Keratinocyte (primary cell): Measurements from ENCODE around the gene PRPF4. TPM values are rescaled to one million over a fixed set of nuclear protein-coding genes. Genes with fewer than 3 reads are reported as not detected.

Experiments
- DNase-seq: peaks from one replicate; pipeline ENCODE4 v3.0.0-alpha.2; 2011; ENCODE audit warnings: low read depth, missing footprints, low spot score
- FAIRE-seq: peaks from 2 replicates; lab custom pipeline; 2011; peaks lifted over from hg19 to GRCh38; lab: Jason Lieb, UNC
- H2AFZ ChIP-seq: 2 replicates; pipeline ENCODE4 v1.6.0; 2012; ENCODE audit warnings: low read length, control low read depth, inconsistent platforms; ENCODE audit not compliant: control insufficient read depth
- H3K27ac ChIP-seq: 2 replicates; pipeline ENCODE4 v1.5.1; 2011; ENCODE audit warnings: low read length; ENCODE audit not compliant: control insufficient read depth, insufficient read depth
- H3K27me3 ChIP-seq: 3 replicates; pipeline ENCODE4 v1.6.0; 2011; ENCODE audit warnings: low read length; ENCODE audit not compliant: control insufficient read depth, insufficient read depth; ENCODE audit errors: extremely low read depth
- H3K36me3 ChIP-seq, 2 experiments: 2 replicates in 1 of 2; 3 replicates in 1 of 2; pipeline ENCODE4 v1.5.1; 2011; ENCODE audit warnings: low read length in 2 of 2, mild to moderate bottlenecking in 1 of 2; ENCODE audit not compliant: control insufficient read depth in 2 of 2, insufficient read depth in 2 of 2; ENCODE audit errors: extremely low read depth in 1 of 2
- H3K4me1 ChIP-seq: 3 replicates; pipeline ENCODE4 v1.5.1; 2011; ENCODE audit warnings: low read length; ENCODE audit not compliant: control insufficient read depth, insufficient read depth; ENCODE audit errors: extremely low read depth
- H3K4me2 ChIP-seq: 3 replicates; pipeline ENCODE4 v1.6.0; 2011; ENCODE audit warnings: low read depth, low read length; ENCODE audit not compliant: control insufficient read depth, insufficient read depth; ENCODE audit errors: extremely low read depth
- H3K4me3 ChIP-seq, 3 experiments: fragments of 200-600 bp in 1 of 3; sonication (generic) in 1 of 3; 2 replicates in 2 of 3; 3 replicates in 1 of 3; pipeline ENCODE4 v1.5.1; 2011 to 2016; ENCODE audit warnings: low read length in 3 of 3, mild to moderate bottlenecking in 3 of 3, control low read depth in 2 of 3, inconsistent platforms in 1 of 3, low read depth in 1 of 3, mixed read lengths in 1 of 3, mixed run types in 1 of 3, moderate library complexity in 1 of 3; ENCODE audit not compliant: control insufficient read depth in 2 of 3, insufficient read depth in 2 of 3; ENCODE audit errors: extremely low read depth in 1 of 3
- H3K79me2 ChIP-seq: 2 replicates; pipeline ENCODE4 v1.6.0; 2012; ENCODE audit warnings: low read length; ENCODE audit not compliant: control insufficient read depth, insufficient read depth
- H3K9ac ChIP-seq: 3 replicates; pipeline ENCODE4 v1.6.0; 2011; ENCODE audit warnings: low read length; ENCODE audit not compliant: control insufficient read depth, insufficient read depth; ENCODE audit errors: extremely low read depth
- H3K9me1 ChIP-seq: 3 replicates; pipeline ENCODE4 v1.6.0; 2011; ENCODE audit warnings: low read length; ENCODE audit not compliant: control insufficient read depth, insufficient read depth; ENCODE audit errors: extremely low read depth
- H3K9me3 ChIP-seq: 2 replicates; pipeline ENCODE4 v1.5.1; 2012; ENCODE audit warnings: low read depth, low read length; ENCODE audit not compliant: control insufficient read depth
- H4K20me1 ChIP-seq: 3 replicates; pipeline ENCODE4 v1.6.0; 2011; ENCODE audit warnings: low read length; ENCODE audit not compliant: control insufficient read depth, insufficient read depth; ENCODE audit errors: extremely low read depth
- EZH2 ChIP-seq: IDR thresholded peaks from one replicate; pipeline ENCODE4 v1.6.1; 2012; ENCODE audit warnings: inconsistent platforms, mild to moderate bottlenecking, low read length, moderate library complexity
- dilution Hi-C: fragments of 300-500 bp; cut with MboI; formaldehyde crosslinking; loops from one replicate; pipeline ENCODE4 v1.7.0; 2020; ENCODE audit warnings: low sequenced_read_pairs; ENCODE audit not compliant: extremely low pct_ligation_motif_present
- polyA plus RNA-seq, 5 experiments: library from polyadenylated mRNA; depleted of rRNA in 3 of 5; stranded (reverse) in 3 of 5; stranded (forward) in 1 of 5; unstranded in 1 of 5; fragments of >200 nt; gene quantifications; 1 replicate in 1 of 5; 2 replicates in 3 of 5; 3 replicates in 1 of 5; pipeline versions ENCODE4 v1.2.1 to v1.2.3, GENCODE V29; 2011 to 2012; ENCODE audit warnings: missing spikeins in 2 of 5, low read depth in 1 of 5, low replicate concordance in 1 of 5
- TF ChIP-seq, protein P1 (sequence below), 3 experiments: IDR thresholded peaks in 1 of 3; conservative IDR thresholded peaks in 1 of 3; optimal IDR thresholded peaks in 1 of 3; 2 replicates in 2 of 3; 3 replicates in 1 of 3; pipeline versions ENCODE3 to v1.5.1; 2011; ENCODE audit warnings: low read length in 3 of 3, mild to moderate bottlenecking in 3 of 3, moderate library complexity in 2 of 3, control low read depth in 1 of 3, inconsistent platforms in 1 of 3; ENCODE audit not compliant: insufficient read depth in 2 of 3; ENCODE audit errors: extremely low read depth in 1 of 3

The PRPF4 gene
- polyA plus RNA-seq, 1 donor (not counting 4 experiments of a cell fraction or from before 2014, with no cell fraction given) = 28.8 TPM

DNA sequence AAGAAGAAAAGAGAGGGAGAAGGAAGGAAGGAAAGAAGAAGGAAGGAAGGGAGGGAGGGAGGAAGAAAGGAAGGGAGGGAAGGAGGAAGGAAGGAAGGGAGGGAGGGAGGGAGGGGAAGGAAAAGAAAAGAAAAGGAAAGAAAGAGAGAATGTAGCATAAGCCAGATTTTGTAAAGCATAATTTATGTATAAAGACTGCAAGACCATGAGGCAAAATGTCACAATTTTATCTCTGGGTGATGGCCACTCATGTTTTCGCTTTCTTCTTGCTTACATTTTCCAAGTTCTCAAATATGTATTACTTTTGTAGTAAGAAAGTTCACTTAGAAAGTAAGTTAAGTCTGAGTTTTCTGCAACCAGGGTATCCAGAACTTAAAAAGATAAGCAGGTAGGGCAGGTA is 31.1 kb downstream of the PRPF4 start:
- Histone ChIP-seq H3K9me3 (no peaks in the 10 kb centered on the region), H3K4me3 (no peak overlapping the region), H2AFZ (no peak overlapping the region), H3K4me1 (no peaks in the 10 kb centered on the region), H3K9ac (no peak overlapping the region), H3K9me1 (no peaks in the 10 kb centered on the region), H3K27me3 (peaks cover 5% of the 10 kb centered on the region), H3K36me3 (no peaks in the 10 kb centered on the region), H4K20me1 (no peaks in the 10 kb centered on the region), H3K4me2 (no peak overlapping the region), H3K79me2 (no peaks in the 10 kb centered on the region), H3K27ac (no peak overlapping the region)
- TF ChIP-seq, protein P1, sequence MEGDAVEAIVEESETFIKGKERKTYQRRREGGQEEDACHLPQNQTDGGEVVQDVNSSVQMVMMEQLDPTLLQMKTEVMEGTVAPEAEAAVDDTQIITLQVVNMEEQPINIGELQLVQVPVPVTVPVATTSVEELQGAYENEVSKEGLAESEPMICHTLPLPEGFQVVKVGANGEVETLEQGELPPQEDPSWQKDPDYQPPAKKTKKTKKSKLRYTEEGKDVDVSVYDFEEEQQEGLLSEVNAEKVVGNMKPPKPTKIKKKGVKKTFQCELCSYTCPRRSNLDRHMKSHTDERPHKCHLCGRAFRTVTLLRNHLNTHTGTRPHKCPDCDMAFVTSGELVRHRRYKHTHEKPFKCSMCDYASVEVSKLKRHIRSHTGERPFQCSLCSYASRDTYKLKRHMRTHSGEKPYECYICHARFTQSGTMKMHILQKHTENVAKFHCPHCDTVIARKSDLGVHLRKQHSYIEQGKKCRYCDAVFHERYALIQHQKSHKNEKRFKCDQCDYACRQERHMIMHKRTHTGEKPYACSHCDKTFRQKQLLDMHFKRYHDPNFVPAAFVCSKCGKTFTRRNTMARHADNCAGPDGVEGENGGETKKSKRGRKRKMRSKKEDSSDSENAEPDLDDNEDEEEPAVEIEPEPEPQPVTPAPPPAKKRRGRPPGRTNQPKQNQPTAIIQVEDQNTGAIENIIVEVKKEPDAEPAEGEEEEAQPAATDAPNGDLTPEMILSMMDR (optimal IDR thresholded peaks at IDR 0.05 in 1 of 3, IDR thresholded peaks at IDR 0.05 in 1 of 3, conservative IDR thresholded peaks at IDR 0.05 in 1 of 3; ENCODE audit: extremely low read depth in 1 of 3, insufficient read depth in 2 of 3, low read length in 3 of 3) = no peak
- no peak for TF ChIP-seq EZH2
- DNase-seq = no peak
- dilution Hi-C loops = no loop called here
- no peak for FAIRE-seq

DNA sequence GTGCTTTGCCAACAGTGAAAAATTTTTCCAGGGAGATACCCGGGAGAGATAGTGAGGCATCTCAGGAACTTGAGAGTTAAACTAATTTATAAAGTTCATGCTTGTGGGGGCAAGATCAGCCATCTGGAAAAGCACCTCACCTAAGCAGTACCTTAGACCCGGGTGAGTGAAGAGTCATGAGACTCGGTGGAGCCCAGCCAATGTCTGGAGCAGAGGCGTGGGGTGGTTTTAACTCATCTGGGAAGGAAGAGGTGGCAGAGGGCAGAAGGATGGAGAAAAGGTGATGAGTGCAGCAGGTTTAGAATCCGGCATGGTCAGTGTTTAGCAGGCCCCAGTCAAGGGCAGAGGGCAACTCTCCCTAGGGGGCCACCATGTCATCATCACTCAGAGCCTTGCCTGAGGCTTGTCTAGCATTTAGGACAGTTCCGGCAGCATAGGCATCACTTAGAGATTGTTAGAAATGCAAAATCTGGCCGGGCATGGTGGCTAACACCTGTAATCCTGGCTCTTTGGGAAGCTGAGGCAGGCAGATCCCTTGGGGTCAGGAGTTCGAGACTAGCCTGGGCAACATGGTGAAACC is 32.0 kb downstream of the PRPF4 start:
- H3K4me3 ChIP-seq = no peak overlapping the region
- no peak for TF ChIP-seq EZH2
- no peaks in the 10 kb centered on the region for H3K9me1 ChIP-seq
- H3K9ac ChIP-seq = no peak overlapping the region
- H3K4me2 ChIP-seq = no peak overlapping the region
- no peaks in the 10 kb centered on the region for H3K9me3 ChIP-seq
- no peaks in the 10 kb centered on the region for H3K4me1 ChIP-seq
- DNase-seq (no peak), FAIRE-seq (no peak)
- no peak overlapping the region for H2AFZ ChIP-seq
- no peak overlapping the region for H3K27ac ChIP-seq
- peaks cover 5% of the 10 kb centered on the region for H3K27me3 ChIP-seq
- H4K20me1 ChIP-seq = no peaks in the 10 kb centered on the region
- dilution Hi-C loops = no loop called here
- H3K36me3 ChIP-seq = no peaks in the 10 kb centered on the region
- H3K79me2 ChIP-seq = no peaks in the 10 kb centered on the region
